ENCODE results near the gene NUDT15. TPM values are rescaled to one million over a fixed set of nuclear protein-coding genes. Genes with fewer than 3 reads are reported as not detected.
"Not testable (repeated sequence)": the region's sequence is repeated elsewhere in the genome, so short reads cannot be mapped to it uniquely, and the experiment has no call there.

Gene NUDT15
- total RNA-seq, 1 donor from 2014 or later: 10.4 TPM

DNA sequence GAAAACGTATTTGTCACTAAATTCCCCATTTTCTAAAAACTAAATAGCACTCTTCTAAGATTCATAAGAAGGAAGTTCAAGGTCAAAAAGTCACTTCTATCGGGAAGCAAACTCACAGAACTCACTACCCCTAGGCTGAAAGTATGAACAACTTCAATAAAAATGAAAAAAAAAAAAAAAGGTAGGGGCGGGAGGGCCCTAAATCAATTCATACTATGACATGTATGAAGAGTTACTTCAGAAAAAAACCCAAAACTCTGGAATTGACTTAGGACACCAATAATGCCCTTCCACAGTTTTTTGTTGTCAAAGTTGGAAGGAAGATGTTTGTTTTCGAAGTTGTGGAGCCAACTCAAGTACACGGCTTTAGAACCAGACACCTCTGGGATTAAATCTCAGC lies 37.6 kb upstream of the NUDT15 start:
- no peak for DNase-seq (ENCODE audit: low spot score in 2 of 2, unreplicated experiment in 2 of 2)
- H3K9me3 Mint-ChIP-seq: no peaks in the 10 kb centered on the region
- peaks cover 25% of the 10 kb centered on the region for H3K4me1 Mint-ChIP-seq
- peaks cover 4% of the 10 kb centered on the region for H3K36me3 Mint-ChIP-seq
- peak overlapping the region; percentile 98 for H3K4me3 Mint-ChIP-seq
- TF ChIP-seq, protein P1, sequence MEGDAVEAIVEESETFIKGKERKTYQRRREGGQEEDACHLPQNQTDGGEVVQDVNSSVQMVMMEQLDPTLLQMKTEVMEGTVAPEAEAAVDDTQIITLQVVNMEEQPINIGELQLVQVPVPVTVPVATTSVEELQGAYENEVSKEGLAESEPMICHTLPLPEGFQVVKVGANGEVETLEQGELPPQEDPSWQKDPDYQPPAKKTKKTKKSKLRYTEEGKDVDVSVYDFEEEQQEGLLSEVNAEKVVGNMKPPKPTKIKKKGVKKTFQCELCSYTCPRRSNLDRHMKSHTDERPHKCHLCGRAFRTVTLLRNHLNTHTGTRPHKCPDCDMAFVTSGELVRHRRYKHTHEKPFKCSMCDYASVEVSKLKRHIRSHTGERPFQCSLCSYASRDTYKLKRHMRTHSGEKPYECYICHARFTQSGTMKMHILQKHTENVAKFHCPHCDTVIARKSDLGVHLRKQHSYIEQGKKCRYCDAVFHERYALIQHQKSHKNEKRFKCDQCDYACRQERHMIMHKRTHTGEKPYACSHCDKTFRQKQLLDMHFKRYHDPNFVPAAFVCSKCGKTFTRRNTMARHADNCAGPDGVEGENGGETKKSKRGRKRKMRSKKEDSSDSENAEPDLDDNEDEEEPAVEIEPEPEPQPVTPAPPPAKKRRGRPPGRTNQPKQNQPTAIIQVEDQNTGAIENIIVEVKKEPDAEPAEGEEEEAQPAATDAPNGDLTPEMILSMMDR (IDR thresholded peaks at IDR 0.05; ENCODE audit: unreplicated experiment): no peak
- peak overlapping the region; percentile 90 for H3K27ac Mint-ChIP-seq
- H3K27me3 Mint-ChIP-seq (ENCODE audit: low read depth): no peaks in the 10 kb centered on the region

DNA sequence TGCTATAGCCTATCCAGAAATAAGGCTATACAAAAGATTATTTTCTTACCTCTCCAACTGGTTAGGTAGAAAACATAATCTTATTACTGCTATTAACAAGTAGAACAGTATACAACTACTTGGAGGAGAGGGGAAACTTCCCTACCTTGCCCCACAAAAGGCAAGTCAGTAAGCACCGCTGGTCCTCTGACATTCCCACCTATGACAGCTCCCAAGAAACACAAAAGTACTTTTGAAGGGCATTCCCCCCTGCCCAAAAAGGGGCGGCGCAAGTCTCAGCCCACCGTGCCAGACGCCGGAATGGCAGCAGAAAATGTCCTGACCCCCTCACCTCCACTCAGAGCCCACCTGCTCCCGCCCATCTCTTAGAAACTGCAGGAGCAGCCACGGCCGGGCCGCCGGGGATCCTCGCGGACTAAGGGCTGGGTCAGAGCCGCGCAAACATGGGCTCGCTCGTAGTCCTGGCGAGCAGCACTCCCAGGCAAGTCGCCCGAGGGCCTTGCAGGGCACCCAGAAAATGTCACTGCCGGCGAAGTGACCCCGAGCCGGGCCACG lies 36.9 kb upstream of the NUDT15 start:
- Mint-ChIP-seq H3K27me3 (ENCODE audit: low read depth) (no peaks in the 10 kb centered on the region), H3K27ac (peak overlapping the region; percentile 90)
- peak in 1 of 2 experiments; percentile 53 for DNase-seq (ENCODE audit: low spot score in 2 of 2, unreplicated experiment in 2 of 2)

DNA sequence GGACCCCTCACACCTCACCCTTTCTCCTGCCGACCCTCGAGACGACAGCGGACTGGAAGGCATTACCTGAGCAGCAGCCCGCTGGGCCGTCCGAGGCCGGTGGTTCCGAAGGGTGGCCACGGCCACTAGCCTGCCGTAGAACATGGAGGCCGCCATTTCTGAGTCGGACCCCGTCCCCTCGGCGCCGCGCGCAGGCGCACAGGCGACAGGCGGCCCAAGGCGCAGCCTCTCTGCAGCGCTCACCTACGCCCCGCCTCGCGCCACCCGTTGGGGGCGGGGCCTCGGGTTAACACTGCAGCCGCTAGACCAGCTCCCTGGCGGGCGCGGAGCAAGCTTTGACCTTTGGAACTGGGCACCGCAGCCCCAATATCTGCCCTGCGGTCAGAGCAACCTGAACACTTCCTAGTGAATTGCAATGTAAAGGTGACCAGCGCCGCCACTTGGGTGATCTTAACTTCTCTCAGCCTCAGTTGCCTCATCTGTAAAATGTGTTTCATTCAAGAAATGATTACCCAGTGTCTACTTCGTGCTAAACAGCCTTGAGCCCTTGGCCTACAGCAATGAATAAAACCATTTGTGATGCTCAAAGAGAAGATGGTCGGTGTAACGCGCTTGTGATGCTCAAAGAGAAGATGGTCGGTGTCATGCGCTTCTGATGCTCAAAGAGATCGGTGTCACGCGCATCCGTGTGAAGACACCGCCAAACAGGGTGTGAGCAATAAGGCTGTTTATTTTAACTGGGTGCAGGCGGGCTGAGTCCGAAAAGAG lies 36.2 kb upstream of the NUDT15 start, which contains the start of gene SUCLA2:
TSS of gene SUCLA2 (minus strand) at position 160 of the 768 bp plus-strand sequence. CDS start at position 156, 4 bp downstream.
- DNase-seq (ENCODE audit: low spot score in 2 of 2, unreplicated experiment in 2 of 2): peak; percentile 85 to 91

More for the DNA sequence above, 36.9 kb upstream of the NUDT15 start:
- no peaks in the 10 kb centered on the region for H3K9me3 Mint-ChIP-seq
- peak overlapping the region; percentile 98 for H3K4me3 Mint-ChIP-seq
- H3K36me3 Mint-ChIP-seq: peaks cover 4% of the 10 kb centered on the region
- TF ChIP-seq, protein P1 (IDR thresholded peaks at IDR 0.05; ENCODE audit: unreplicated experiment): no peak
- peaks cover 25% of the 10 kb centered on the region for H3K4me1 Mint-ChIP-seq

DNA sequence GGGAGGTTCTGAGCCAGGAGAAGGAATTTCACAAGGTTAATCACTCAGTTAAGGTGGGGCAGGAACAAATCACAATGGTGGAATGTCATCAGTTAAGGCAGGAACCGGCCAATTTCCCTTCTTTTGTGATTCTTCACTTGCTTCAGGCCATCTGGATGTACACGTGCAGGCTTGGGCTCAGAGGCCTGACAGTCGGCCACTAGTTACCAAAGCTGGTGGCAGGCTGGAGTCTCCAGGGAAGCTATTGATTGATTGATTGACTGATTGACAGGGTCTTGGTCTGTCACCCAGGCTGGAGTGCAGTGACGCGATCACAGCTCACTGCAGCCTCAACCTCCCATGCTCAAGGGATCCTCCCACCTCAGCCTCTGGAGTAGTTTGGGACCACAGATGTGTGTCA lies 35.5 kb upstream of the NUDT15 start:
- not testable (repeated sequence) for H3K9me3 Mint-ChIP-seq; DNase-seq (ENCODE audit: low spot score in 2 of 2, unreplicated experiment in 2 of 2); H3K27me3 Mint-ChIP-seq (ENCODE audit: low read depth); H3K36me3 Mint-ChIP-seq
- peak overlapping the region; percentile 98 for H3K4me3 Mint-ChIP-seq
- peak overlapping the region; percentile 65 for H3K27ac Mint-ChIP-seq
- peaks cover 25% of the 10 kb centered on the region for H3K4me1 Mint-ChIP-seq

More for the DNA sequence above, 36.2 kb upstream of the NUDT15 start, which contains the start of gene SUCLA2:
- peaks cover 25% of the 10 kb centered on the region for H3K4me1 Mint-ChIP-seq
- peak within 1 kb of the TSS; percentile 98 for H3K4me3 Mint-ChIP-seq
- H3K27me3 Mint-ChIP-seq (ENCODE audit: low read depth): no peaks in the 10 kb centered on the region
- peaks cover 3% of the 10 kb centered on the region for H3K36me3 Mint-ChIP-seq
- peak within 1 kb of the TSS; percentile 90 for H3K27ac Mint-ChIP-seq
- TF ChIP-seq, protein P1 (IDR thresholded peaks at IDR 0.05; ENCODE audit: unreplicated experiment): no peak
- H3K9me3 Mint-ChIP-seq: no peaks in the 10 kb centered on the region

DNA sequence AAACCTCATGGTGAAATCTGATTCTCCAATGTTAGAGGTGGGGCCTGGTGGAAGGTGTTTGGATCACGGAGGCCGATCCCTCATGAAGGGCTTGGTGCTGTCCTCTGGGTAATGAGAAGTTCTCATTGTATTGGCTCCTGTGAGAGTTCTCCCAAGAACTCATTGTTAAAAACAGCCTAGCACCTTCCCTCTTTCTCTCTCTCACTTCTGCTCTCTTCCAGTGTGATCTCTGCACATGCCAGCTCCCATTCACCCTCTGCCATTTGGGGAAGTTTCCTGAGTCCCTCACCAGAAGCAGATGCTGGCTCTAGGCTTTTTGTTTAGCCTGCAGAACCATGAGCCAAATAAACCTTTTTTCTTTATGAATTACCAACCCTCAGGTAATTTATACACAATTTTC lies 33.3 kb upstream of the NUDT15 start:
- DNase-seq (ENCODE audit: low spot score in 2 of 2, unreplicated experiment in 2 of 2): no peak
- peaks cover 4% of the 10 kb centered on the region for H3K36me3 Mint-ChIP-seq
- no peak overlapping the region for H3K27ac Mint-ChIP-seq
- no peaks in the 10 kb centered on the region for H3K9me3 Mint-ChIP-seq
- TF ChIP-seq, protein P1 (IDR thresholded peaks at IDR 0.05; ENCODE audit: unreplicated experiment): no peak
- H3K4me3 Mint-ChIP-seq: no peak overlapping the region
- no peaks in the 10 kb centered on the region for H3K27me3 Mint-ChIP-seq (ENCODE audit: low read depth)
- peaks cover 20% of the 10 kb centered on the region for H3K4me1 Mint-ChIP-seq

DNA sequence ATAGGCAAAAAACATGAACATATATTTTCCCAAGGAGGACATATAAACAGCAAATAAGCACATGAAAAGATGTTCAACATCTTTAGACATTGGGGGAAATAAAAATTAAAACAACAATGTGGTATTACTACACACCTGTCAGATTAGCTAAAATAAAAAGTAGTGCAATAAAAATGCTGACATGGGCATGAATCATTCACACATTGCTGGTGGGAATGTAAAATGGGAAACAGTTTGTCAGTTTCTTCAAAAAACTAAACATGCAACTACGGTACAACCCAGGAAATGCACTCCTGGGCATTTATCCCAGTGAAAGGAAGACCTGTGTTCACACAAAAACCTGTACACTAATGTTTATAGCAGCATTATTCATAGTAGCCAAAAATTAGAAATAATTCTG lies 31.1 kb upstream of the NUDT15 start:
- no peaks in the 10 kb centered on the region for H3K9me3 Mint-ChIP-seq
- H3K4me3 Mint-ChIP-seq: no peak overlapping the region
- H3K4me1 Mint-ChIP-seq: peaks cover 8% of the 10 kb centered on the region
- no peak overlapping the region for H3K27ac Mint-ChIP-seq
- no peak for DNase-seq (ENCODE audit: low spot score in 2 of 2, unreplicated experiment in 2 of 2)
- peaks cover 4% of the 10 kb centered on the region for H3K36me3 Mint-ChIP-seq
- H3K27me3 Mint-ChIP-seq (ENCODE audit: low read depth): no peaks in the 10 kb centered on the region
- TF ChIP-seq, protein P1 (IDR thresholded peaks at IDR 0.05; ENCODE audit: unreplicated experiment): no peak
